ENCODE data around the gene SMR3A. TPM values are rescaled to one million over a fixed set of nuclear protein-coding genes. Genes with fewer than 3 reads are reported as not detected.

The SMR3A gene
- total RNA-seq, result not detected in 2 replicates

DNA sequence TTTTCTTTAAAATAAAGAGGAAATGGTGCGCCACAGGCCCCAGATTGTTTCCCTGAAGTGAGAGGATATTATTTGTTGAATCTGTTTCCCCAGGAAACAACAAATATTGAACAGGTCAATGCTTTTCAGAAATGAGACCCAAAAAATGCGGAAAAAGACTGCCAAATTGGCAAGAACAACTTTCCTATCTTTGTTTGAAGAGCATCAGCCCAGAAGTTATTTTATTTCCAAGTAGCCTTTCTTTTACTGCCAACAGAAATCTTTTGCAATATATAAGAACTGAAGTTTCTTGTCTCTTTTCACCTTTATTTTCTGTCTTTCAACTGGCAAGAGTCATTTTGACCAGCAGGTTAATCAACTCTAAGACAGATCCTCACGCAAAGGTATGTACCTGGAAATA, at the start of gene SMR3A:
Gene SMR3A (plus strand): TSS at position 301 of the 400 bp plus-strand sequence. CDS start 1,356 bp downstream, outside the sequence.
- no peak for DNase-seq (ENCODE audit: extremely low read depth, low read depth, low spot score)

- no peak for DNase-seq (ENCODE audit: extremely low read depth, low read depth, low spot score)
Observed at GRCh38 chr4:70313736-70314135, 46.8 kb upstream of the SMR3A start.

- no peak for DNase-seq (ENCODE audit: extremely low read depth, low read depth, low spot score)
Observed at GRCh38 chr4:70315928-70316327, 44.6 kb upstream of the SMR3A start.

GRCh38 chr4:70326052-70326451, 34.5 kb upstream of the SMR3A start:
- no peak for DNase-seq (ENCODE audit: extremely low read depth, low read depth, low spot score)

DNA sequence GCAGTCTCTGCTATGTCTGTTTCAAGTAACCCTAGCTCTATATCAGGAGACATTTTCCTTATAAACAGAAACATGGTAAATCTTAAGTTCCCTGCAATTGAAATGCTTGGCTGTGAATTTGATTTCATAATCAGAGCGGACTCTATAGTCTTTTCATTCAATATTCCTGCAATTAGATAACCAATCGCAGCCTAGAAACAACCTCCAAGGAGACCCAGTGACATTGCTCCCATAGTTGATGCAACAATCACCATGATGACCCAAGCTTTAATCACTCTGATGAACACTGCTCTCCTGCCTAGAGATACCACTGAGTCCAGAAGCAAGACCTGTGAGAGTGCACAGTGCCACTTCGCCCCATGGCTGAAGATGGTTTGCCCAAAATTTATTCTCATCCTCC, 25.9 kb upstream of the SMR3A start, which contains the start of gene CABS1:
Gene CABS1 (plus strand): TSS at position 301 of the 400 bp plus-strand sequence. CDS start 59 bp downstream, at position 360.
- DNase-seq (ENCODE audit: extremely low read depth, low read depth, low spot score), result no peak

DNA sequence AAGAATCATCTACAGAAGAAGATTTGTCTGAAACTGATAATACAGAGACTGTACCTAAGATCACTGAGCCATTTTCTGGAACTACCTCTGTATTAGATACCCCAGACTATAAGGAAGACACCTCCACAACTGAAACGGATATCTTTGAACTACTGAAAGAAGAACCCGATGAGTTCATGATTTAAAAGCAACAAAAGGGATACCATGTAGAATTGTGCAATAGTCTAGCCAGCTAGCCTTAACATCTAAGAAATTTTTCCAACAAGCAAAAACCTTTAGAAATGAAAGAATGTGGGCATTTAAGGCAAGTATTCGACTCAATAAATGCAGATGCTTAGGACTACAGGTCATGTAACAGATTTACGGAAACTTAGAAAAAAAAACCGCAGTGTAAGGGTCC, 24.5 kb upstream of the SMR3A start:
- DNase-seq (ENCODE audit: extremely low read depth, low read depth, low spot score), result no peak

DNA sequence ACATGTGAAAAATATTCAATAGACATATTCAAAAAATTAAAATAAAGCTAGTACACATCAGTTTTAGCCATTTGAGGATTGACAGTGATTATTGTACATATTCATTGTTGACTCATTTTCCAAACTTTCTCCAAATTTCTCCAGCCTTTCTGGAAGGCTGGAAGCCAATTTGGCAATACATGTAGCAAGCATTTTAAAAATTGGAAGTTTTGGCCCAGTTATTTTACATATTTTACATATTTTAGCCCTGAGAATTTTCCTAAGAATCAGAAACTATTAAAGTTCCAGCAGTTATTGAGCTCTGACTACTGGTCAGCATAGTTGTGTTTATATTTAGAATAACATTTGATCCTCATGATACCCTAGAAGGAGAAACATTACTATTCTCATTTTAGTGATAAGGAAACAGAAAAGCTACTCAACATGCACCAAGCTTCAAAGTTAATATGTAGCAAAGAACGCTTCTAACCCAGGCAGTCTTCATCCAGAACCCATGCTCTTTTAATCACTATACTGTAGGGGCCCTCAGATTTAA, 22.6 kb upstream of the SMR3A start:
- DNase-seq (ENCODE audit: extremely low read depth, low read depth, low spot score), result no peak

- DNase-seq (ENCODE audit: extremely low read depth, low read depth, low spot score), result no peak
Observed at GRCh38 chr4:70356185-70356584, 4.4 kb upstream of the SMR3A start.

GRCh38 chr4:70359115-70359661, 1.4 kb upstream of the SMR3A start:
- no peak for DNase-seq (ENCODE audit: extremely low read depth, low read depth, low spot score)

GRCh38 chr4:70364002-70364401, 3.4 kb downstream of the SMR3A start:
- DNase-seq (ENCODE audit: extremely low read depth, low read depth, low spot score), result no peak

DNA sequence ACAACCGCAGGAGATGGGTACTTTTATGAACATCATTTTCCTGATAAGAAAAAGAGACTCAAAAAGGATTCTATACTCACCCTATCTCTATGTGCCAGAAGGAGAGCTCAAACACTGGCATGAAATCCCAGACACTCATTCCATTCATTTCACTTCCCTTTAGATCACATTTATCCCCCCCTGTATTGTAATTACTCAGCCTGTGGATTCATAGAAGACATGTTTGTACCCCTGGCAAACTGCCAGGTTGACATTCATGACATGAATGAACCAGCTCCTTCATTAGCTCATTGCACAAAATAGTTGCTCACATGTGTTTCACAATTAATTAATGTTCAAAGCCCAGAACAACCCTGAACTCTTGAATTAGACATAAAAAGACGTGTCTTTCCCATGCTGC, 4.9 kb downstream of the SMR3A start:
- no peak for DNase-seq (ENCODE audit: extremely low read depth, low read depth, low spot score)

- no peak for DNase-seq (ENCODE audit: extremely low read depth, low read depth, low spot score)
Observed at GRCh38 chr4:70367813-70368212, 7.3 kb downstream of the SMR3A start.

GRCh38 chr4:70371987-70372386, 11.4 kb downstream of the SMR3A start:
- DNase-seq (ENCODE audit: extremely low read depth, low read depth, low spot score), result no peak

GRCh38 chr4:70372760-70373159, 12.2 kb downstream of the SMR3A start:
- DNase-seq (ENCODE audit: extremely low read depth, low read depth, low spot score), result no peak

GRCh38 chr4:70380578-70380977, 20.0 kb downstream of the SMR3A start:
- DNase-seq (ENCODE audit: extremely low read depth, low read depth, low spot score), result no peak

DNA sequence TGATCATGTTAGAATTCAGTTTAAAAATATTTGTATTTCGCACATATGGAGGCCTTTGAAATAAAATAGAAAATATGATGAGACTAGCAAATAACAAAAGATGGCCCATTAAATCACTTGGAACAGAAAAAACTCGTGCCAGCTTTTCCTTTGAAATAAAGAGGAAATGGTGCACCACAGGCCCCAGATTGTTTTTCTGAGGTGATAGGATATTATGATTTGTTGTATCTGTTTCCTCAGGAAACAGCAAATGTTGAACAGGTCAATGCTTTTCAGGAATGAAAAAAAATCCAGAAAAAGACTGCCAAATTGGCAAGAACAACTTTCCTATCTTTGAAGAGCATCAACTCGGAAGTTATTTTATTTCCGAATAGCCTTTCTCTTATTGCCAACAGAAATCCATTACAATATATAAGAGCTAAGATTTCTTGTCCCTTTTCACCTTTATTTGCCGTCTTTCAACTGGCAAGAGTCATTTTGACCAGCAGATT, 22.2 kb downstream of the SMR3A start, which contains the start of gene SMR3B:
Gene SMR3B (plus strand): TSS at position 441 of the 491 bp plus-strand sequence. CDS start 1,380 bp downstream, outside the sequence.
- DNase-seq (ENCODE audit: extremely low read depth, low read depth, low spot score), result no peak

DNA sequence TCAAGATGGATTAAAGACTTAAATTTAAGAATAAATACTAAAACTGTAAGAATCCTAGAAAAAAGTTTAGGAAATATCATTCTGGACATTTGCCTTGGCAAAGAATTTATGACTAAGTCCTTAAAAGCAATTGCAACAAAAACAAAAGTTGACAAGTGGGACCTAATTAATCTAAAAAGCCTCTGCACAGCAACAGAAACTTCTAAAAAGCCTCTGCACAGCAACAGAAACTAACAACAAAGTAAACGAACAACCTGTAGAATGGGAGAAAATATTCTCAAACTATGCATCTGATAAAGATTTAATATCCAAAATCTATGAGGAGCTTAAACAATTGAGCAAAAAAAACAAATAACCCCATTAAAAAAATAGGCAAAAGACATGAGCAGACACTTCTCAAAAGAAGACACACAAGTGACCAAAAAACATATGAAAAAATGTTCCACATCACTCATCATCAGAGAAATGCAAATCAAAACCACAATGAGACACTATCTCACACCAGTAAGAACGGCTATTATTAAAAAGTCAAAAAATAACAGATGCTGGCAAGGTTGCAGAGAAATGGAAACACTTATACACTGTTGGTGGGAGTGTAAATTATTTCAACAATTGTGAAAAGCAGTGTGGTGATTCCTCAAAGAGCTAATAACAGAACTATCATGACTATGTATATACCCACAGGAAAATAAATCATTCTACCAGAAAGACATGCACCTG, 31.7 kb downstream of the SMR3A start:
- DNase-seq (ENCODE audit: extremely low read depth, low read depth, low spot score), result no peak

- DNase-seq (ENCODE audit: extremely low read depth, low read depth, low spot score), result no peak
Observed at GRCh38 chr4:70397580-70397979, 37.0 kb downstream of the SMR3A start, which contains the start of gene OPRPN. Gene OPRPN (plus strand): TSS chr4:70397940. CDS start chr4:70399286, 1,346 bp downstream.

DNA sequence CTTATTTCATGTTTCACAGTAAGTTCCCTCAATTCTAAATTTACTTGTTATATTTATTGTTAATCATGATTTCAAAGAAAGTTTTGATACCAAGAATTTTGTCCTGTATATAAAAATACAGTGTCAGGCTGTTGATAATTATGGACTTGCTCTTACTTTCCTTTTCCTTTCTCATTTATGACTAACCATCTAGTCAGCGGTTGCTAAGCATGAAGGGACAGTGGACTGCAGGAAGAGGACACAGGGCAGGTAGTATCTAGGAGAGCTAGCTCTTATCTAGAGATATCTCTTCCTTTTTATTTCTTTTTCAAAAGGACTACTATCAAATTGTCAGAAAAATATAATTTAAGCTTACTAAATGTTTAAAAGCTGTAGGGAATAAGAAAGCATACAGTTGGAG, 38.8 kb downstream of the SMR3A start:
- no peak for DNase-seq (ENCODE audit: extremely low read depth, low read depth, low spot score)

DNA sequence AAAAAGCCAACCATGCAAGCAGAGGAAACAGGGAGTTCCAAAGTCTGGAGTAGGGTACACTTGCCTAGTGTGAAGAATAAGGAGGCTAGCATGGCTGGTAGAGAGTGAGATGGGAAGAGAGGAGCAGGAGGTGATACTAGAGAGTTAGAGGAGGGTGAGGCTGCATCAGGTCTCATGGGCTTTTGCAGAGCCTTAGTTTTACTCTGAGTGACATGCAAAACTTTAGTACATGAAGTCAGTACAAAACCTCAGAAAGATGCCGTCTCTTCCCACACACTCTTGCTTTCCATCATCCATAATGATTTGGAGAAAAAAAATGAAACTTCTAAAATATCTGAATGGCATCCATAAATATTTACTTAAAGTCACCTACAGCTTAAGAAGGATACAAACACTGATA, 42.2 kb downstream of the SMR3A start:
- no peak for DNase-seq (ENCODE audit: extremely low read depth, low read depth, low spot score)

DNA sequence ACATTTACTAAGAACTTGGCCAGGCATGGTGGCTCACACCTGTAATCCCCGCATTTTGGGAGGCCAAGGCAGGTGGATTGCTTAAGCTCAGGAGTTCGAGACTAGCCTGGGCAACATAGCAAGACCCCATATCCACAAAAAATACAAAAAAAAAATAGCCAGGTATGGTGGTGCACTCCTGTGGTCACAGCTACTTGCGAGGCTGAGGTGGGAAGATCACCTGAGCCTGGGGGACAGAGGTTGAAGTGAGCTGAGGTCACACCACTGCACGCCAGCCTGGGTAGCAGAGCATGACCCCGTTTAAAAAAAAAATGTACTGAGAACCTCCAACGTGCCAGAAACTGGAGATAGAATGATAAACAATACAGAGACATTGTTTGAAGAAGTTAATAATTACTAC, 45.2 kb downstream of the SMR3A start:
- DNase-seq (ENCODE audit: extremely low read depth, low read depth, low spot score), result no peak

All from glomerular endothelial cell (primary cell).